ENCODE measurements around the gene FOXJ1. TPM values are rescaled to one million over a fixed set of nuclear protein-coding genes. Genes with fewer than 3 reads are reported as not detected.

The FOXJ1 gene
- total RNA-seq, 1 donor from 2014 or later, result not detected

DNA sequence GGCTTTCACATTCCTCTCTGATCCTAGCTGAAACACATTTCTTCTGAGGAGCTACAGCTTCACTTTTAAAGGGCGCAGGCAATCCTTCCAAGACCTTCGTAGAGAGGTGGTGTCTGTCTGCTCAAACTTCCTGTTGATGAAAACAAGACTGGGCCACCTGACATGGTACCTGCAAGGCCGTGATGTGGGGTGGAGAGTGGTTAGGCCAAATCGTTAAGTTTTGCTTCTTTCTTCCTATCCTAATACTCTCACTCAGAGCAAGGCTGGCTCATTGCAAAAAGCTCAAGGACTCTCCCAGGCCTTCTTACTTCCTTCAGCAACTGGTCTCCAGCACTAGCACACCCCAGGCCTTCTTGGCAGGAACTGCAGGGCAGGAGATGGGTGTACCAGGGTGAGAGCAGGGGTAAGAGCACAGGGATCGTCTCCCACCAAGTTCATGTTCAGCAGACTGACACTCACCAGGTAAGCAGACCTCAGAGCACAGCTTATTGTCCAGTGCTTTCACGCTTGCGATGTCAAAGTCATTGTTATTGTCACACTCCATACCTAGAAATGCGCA, 10.9 kb upstream of the FOXJ1 start:
- H3K36me3 ChIP-seq, result peaks cover 5% of the 10 kb centered on the region
- no peak for TF ChIP-seq CTCF (IDR thresholded peaks at IDR 0.05; ENCODE audit: borderline replicate concordance)
- H3K4me3 ChIP-seq, result no peak overlapping the region
- H3K4me1 ChIP-seq, result peaks cover 8% of the 10 kb centered on the region
- intact Hi-C loops (cut with micrococcal nuclease), result no loop called here
- H3K27ac ChIP-seq (replicated peaks), result no peak overlapping the region
- H3K27me3 ChIP-seq (ENCODE audit: low read depth), result no peaks in the 10 kb centered on the region
- no peak for DNase-seq
- H3K9me3 ChIP-seq (replicated peaks), result no peaks in the 10 kb centered on the region

DNA sequence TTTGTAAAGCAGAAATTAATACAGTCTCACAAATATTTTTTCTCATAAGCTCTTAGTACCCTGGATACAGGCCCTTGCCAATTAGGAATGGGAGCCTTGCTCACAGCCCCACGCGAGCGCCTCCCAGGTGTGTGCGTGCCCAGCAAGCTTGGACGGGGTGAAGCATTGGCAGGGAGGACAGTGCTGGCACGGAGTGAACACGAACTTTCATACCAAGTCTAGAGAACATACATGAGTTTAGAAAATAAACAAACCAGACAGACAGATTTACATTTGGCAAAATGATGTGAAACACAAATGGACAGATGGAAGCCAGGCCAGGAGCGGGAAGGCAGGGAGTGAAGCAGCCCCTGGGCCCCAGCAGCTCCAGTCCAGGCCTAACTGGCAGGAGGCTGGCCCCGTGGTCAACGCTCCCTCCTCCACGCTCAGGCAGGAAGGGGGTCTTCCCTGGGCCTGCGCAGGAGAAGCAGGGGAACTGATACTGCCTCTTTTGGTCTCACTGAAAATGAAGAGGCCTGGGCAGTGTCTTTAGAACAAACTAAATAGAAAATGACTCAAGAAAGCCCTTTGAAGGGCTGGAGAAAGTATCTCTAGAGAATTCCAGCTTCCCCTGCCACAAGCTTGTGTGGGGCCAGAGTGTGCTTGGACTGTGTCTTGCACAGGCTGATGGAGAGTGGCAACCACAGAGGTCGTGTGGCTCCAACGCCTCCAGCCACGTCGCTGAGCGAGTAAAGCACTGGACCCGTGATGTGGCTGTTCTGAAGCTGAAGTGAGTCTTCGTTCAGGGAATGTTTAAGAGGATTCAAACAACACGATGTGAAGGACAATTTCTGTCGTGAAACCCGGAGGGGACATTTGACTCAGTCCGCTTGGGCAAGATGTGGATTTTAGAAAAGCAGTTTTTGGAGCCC, 9.9 kb upstream of the FOXJ1 start:
- H3K4me1 ChIP-seq, result peaks cover 15% of the 10 kb centered on the region
- no peaks in the 10 kb centered on the region for H3K9me3 ChIP-seq (replicated peaks)
- DNase-seq, result no peak
- intact Hi-C loops (cut with micrococcal nuclease), result no loop called here
- peaks cover 5% of the 10 kb centered on the region for H3K36me3 ChIP-seq
- H3K27ac ChIP-seq (replicated peaks), result no peak overlapping the region
- H3K27me3 ChIP-seq (ENCODE audit: low read depth), result no peaks in the 10 kb centered on the region
- TF ChIP-seq CTCF (IDR thresholded peaks at IDR 0.05; ENCODE audit: borderline replicate concordance), result no peak
- no peak overlapping the region for H3K4me3 ChIP-seq

- Histone ChIP-seq H3K4me1 (peaks cover 28% of the 10 kb centered on the region), H3K27me3 (ENCODE audit: low read depth) (no peaks in the 10 kb centered on the region), H3K27ac (replicated peaks) (no peak overlapping the region), H3K36me3 (peaks cover 5% of the 10 kb centered on the region), H3K4me3 (no peak overlapping the region), H3K9me3 (replicated peaks) (no peaks in the 10 kb centered on the region)
- no peak for TF ChIP-seq CTCF (IDR thresholded peaks at IDR 0.05; ENCODE audit: borderline replicate concordance)
- intact Hi-C loops (cut with micrococcal nuclease), result no loop called here
- no peak for DNase-seq
Measured at GRCh38 chr17:76149214-76149613, 8.2 kb upstream of the FOXJ1 start.

- peaks cover 34% of the 10 kb centered on the region for H3K4me1 ChIP-seq
- no peak for DNase-seq
- TF ChIP-seq CTCF (IDR thresholded peaks at IDR 0.05; ENCODE audit: borderline replicate concordance), result no peak
- no peak overlapping the region for H3K27ac ChIP-seq (replicated peaks)
- intact Hi-C loops (cut with micrococcal nuclease), result no loop called here
- H3K9me3 ChIP-seq (replicated peaks), result no peaks in the 10 kb centered on the region
- peaks cover 5% of the 10 kb centered on the region for H3K36me3 ChIP-seq
- no peak overlapping the region for H3K4me3 ChIP-seq
- H3K27me3 ChIP-seq (ENCODE audit: low read depth), result no peaks in the 10 kb centered on the region
Measured at GRCh38 chr17:76148015-76148326, 6.9 kb upstream of the FOXJ1 start.

GRCh38 chr17:76147211-76148014, 6.4 kb upstream of the FOXJ1 start:
- intact Hi-C loops (cut with micrococcal nuclease), result no loop called here
- Histone ChIP-seq H3K27me3 (ENCODE audit: low read depth) (no peaks in the 10 kb centered on the region), H3K9me3 (replicated peaks) (no peaks in the 10 kb centered on the region), H3K4me3 (no peak overlapping the region), H3K27ac (replicated peaks) (no peak overlapping the region), H3K4me1 (peaks cover 36% of the 10 kb centered on the region), H3K36me3 (peaks cover 5% of the 10 kb centered on the region)
- TF ChIP-seq CTCF (IDR thresholded peaks at IDR 0.05; ENCODE audit: borderline replicate concordance), result peak; percentile 64
- DNase-seq, result no peak

Data from left ventricle myocardium inferior (tissue), 1 donor.